Epithelial cell of umbilical artery (primary cell): Measurements from ENCODE around the gene DACT1. TPM values are rescaled to one million over a fixed set of nuclear protein-coding genes. Genes with fewer than 3 reads are reported as not detected.

ENCODE experiments used
- total RNA-seq: library from RNA; depleted of rRNA; stranded (reverse); fragments of >200 nt; gene quantifications from 2 replicates; pipeline ENCODE4 v1.2.3, GENCODE V29; 2014

The DACT1 gene
- 0.32 and 0.46 TPM in 2 replicates for total RNA-seq

GRCh38 chr14:58637391-58638230 lies at the start of gene DACT1:
DACT1 (plus strand) TSS chr14:58637962; CDS start chr14:58638203, 241 bp downstream.

Other genes starting within 250 kb of the DACT1 start
- gene TOMM20L, start 242.0 kb upstream of the DACT1 start, total RNA-seq = not detected in 2 replicates
- 20.8 and 36.6 TPM in 2 replicates for gene TIMM9, start 210.4 kb upstream of the DACT1 start, total RNA-seq
- gene KIAA0586, start 210.2 kb upstream of the DACT1 start, total RNA-seq = 16.2 and 23.9 TPM in 2 replicates